ENCODE data around the gene CHST9. TPM values are rescaled to one million over a fixed set of nuclear protein-coding genes. Genes with fewer than 3 reads are reported as not detected.

CHST9 gene
- total and polyA plus RNA-seq, 9 of the 15 experiments (the other 6 are each of a cell fraction or from before 2014, with no cell fraction given), result not detected

GRCh38 chr18:26869640-26870039, 315.5 kb downstream of the CHST9 start:
- Histone ChIP-seq H3K9me3 (replicated peaks; ENCODE audit: control insufficient read depth, insufficient read depth, low read depth, low read length) (no peaks in the 10 kb centered on the region), H3K4me3 (no peak overlapping the region), H3K4me2 (ENCODE audit: insufficient read depth, low read length) (no peak overlapping the region), H4K20me1 (replicated peaks; ENCODE audit: control insufficient read depth, insufficient read depth, low read length) (no peaks in the 10 kb centered on the region), H2AFZ (ENCODE audit: low read depth, low read length) (no peak overlapping the region), H3K79me2 (ENCODE audit: control insufficient read depth, insufficient read depth, low read length) (no peaks in the 10 kb centered on the region), H3K9me1 (ENCODE audit: control insufficient read depth, insufficient read depth, low read length) (no peaks in the 10 kb centered on the region), H3K27me3 (ENCODE audit: control insufficient read depth in 2 of 2, insufficient read depth in 2 of 2, low read length in 2 of 2) (no peaks in the 10 kb centered on the region), H3K36me3 (ENCODE audit: control insufficient read depth, insufficient read depth, low read length) (no peaks in the 10 kb centered on the region), H3K27ac (ENCODE audit: extremely low read depth, low read depth, low read length) (no peak overlapping the region), H3K9ac (ENCODE audit: insufficient read depth in 1 of 2, low read depth in 2 of 2, low read length in 2 of 2) (no peak overlapping the region), H3K4me1 (replicated peaks in 1 of 2; ENCODE audit: control insufficient read depth in 2 of 2, insufficient read depth in 2 of 2, low read length in 2 of 2) (no peaks in the 10 kb centered on the region)
- TF ChIP-seq FOS (IDR thresholded peaks at IDR 0.05; ENCODE audit: extremely low read depth, insufficient read length) (no peak), ZNF695 (CRISPR knock-in tag; IDR thresholded peaks at IDR 0.05) (no peak), RBM14 (IDR thresholded peaks at IDR 0.05; ENCODE audit: borderline replicate concordance, insufficient read depth, low read depth, low read length) (no peak), RBM17 (IDR thresholded peaks at IDR 0.05; ENCODE audit: borderline replicate concordance, low read depth, low read length) (no peak), CCAR2 (IDR thresholded peaks at IDR 0.05; ENCODE audit: low read depth, low read length) (no peak), HIVEP1 (CRISPR knock-in tag; IDR thresholded peaks at IDR 0.05) (no peak), ZBTB1 (CRISPR knock-in tag; IDR thresholded peaks at IDR 0.05; ENCODE audit: borderline replicate concordance, low read depth) (no peak), PBX2 (CRISPR knock-in tag; IDR thresholded peaks at IDR 0.05; ENCODE audit: low read depth) (no peak), PBX2 (tag; conservative IDR thresholded peaks at IDR 0.05; ENCODE audit: low read depth) (no peak), PHF20 (IDR thresholded peaks at IDR 0.05; ENCODE audit: partially characterized antibody) (no peak), RBM15 (IDR thresholded peaks at IDR 0.05; ENCODE audit: insufficient read depth, low read length) (no peak), KDM4B (IDR thresholded peaks at IDR 0.05; ENCODE audit: borderline replicate concordance in 2 of 2, low read depth in 1 of 2) (no peak), CHCHD3 (CRISPR knock-in tag; IDR thresholded peaks at IDR 0.05) (no peak)
- ATAC-seq (no peak), FAIRE-seq (no peak), DNase-seq (ENCODE audit: extremely low read depth in 1 of 4, low spot score in 3 of 4) (no peak)
- CTCF ChIA-PET (ENCODE audit: low intra/inter-chr PET ratio), result no interaction called here
- BruUV-seq (replicated peaks), result no TSS peak
- in situ Hi-C loops (cut with MboI) (no loop called here), intact Hi-C loops (cut with micrococcal nuclease) (no loop called here)
- 0% methylated on average over 1 of the region's 1 CpG for WGBS (ENCODE audit: insufficient coverage, low coverage, missing lambda C conversion rate)
- POLR2A ChIA-PET, result no interaction called here
